Measurements from ENCODE around the gene MAGI2. TPM values are rescaled to one million over a fixed set of nuclear protein-coding genes. Genes with fewer than 3 reads are reported as not detected.

The MAGI2 gene
- total RNA-seq, 2 donors from 2014 or later = 0.05 to 0.09 TPM

- H3K4me1 Mint-ChIP-seq = no peaks in the 10 kb centered on the region
- H3K9me3 Mint-ChIP-seq = peaks cover 11% of the 10 kb centered on the region
- ATAC-seq (replicated peaks) = no peak
- no peaks in the 10 kb centered on the region for H3K36me3 Mint-ChIP-seq (ENCODE audit: low read depth)
- H3K27ac Mint-ChIP-seq = no peak overlapping the region
- no peaks in the 10 kb centered on the region for H3K27me3 Mint-ChIP-seq
- H3K4me3 Mint-ChIP-seq = no peak overlapping the region
These were observed 207.7 kb downstream of the MAGI2 start for GRCh38 chr7:79245623-79246249.

GRCh38 chr7:79244482-79244881, 209.0 kb downstream of the MAGI2 start:
- ATAC-seq (replicated peaks) = no peak
- no peaks in the 10 kb centered on the region for H3K27me3 Mint-ChIP-seq

GRCh38 chr7:79241288-79242060, 212.0 kb downstream of the MAGI2 start:
- no peak overlapping the region for H3K4me3 Mint-ChIP-seq
- no peaks in the 10 kb centered on the region for H3K4me1 Mint-ChIP-seq
- no peaks in the 10 kb centered on the region for H3K27me3 Mint-ChIP-seq
- H3K36me3 Mint-ChIP-seq (ENCODE audit: low read depth) = no peaks in the 10 kb centered on the region
- ATAC-seq (replicated peaks) = no peak
- no peak overlapping the region for H3K27ac Mint-ChIP-seq
- peaks cover 12% of the 10 kb centered on the region for H3K9me3 Mint-ChIP-seq

More at GRCh38 chr7:79244482-79244881, 209.0 kb downstream of the MAGI2 start:
- H3K9me3 Mint-ChIP-seq = peaks cover 13% of the 10 kb centered on the region
- H3K36me3 Mint-ChIP-seq (ENCODE audit: low read depth) = no peaks in the 10 kb centered on the region
- H3K4me1 Mint-ChIP-seq = no peaks in the 10 kb centered on the region
- H3K27ac Mint-ChIP-seq = no peak overlapping the region
- H3K4me3 Mint-ChIP-seq = no peak overlapping the region

- H3K27me3 Mint-ChIP-seq = no peaks in the 10 kb centered on the region
- no peak overlapping the region for H3K4me3 Mint-ChIP-seq
- no peaks in the 10 kb centered on the region for H3K36me3 Mint-ChIP-seq (ENCODE audit: low read depth)
- H3K27ac Mint-ChIP-seq = no peak overlapping the region
- ATAC-seq (replicated peaks) = no peak
- no peaks in the 10 kb centered on the region for H3K4me1 Mint-ChIP-seq
- H3K9me3 Mint-ChIP-seq = peaks cover 15% of the 10 kb centered on the region
These were observed 213.1 kb downstream of the MAGI2 start for GRCh38 chr7:79240413-79240812.

GRCh38 chr7:79236352-79237028, 217.0 kb downstream of the MAGI2 start:
- no peaks in the 10 kb centered on the region for H3K27me3 Mint-ChIP-seq
- ATAC-seq (replicated peaks) = no peak
- no peaks in the 10 kb centered on the region for H3K4me1 Mint-ChIP-seq
- H3K4me3 Mint-ChIP-seq = no peak overlapping the region
- H3K36me3 Mint-ChIP-seq (ENCODE audit: low read depth) = no peaks in the 10 kb centered on the region
- H3K27ac Mint-ChIP-seq = no peak overlapping the region
- H3K9me3 Mint-ChIP-seq = peaks cover 12% of the 10 kb centered on the region

- ATAC-seq (replicated peaks) = no peak
- no peaks in the 10 kb centered on the region for H3K4me1 Mint-ChIP-seq
- no peak overlapping the region for H3K27ac Mint-ChIP-seq
- no peak overlapping the region for H3K4me3 Mint-ChIP-seq
- no peaks in the 10 kb centered on the region for H3K27me3 Mint-ChIP-seq
- no peaks in the 10 kb centered on the region for H3K36me3 Mint-ChIP-seq (ENCODE audit: low read depth)
- peaks cover 10% of the 10 kb centered on the region for H3K9me3 Mint-ChIP-seq
These were observed 226.4 kb downstream of the MAGI2 start for GRCh38 chr7:79227044-79227443.

- H3K36me3 Mint-ChIP-seq (ENCODE audit: low read depth) = no peaks in the 10 kb centered on the region
- H3K9me3 Mint-ChIP-seq = peaks cover 5% of the 10 kb centered on the region
- H3K4me3 Mint-ChIP-seq = no peak overlapping the region
- H3K27me3 Mint-ChIP-seq = no peaks in the 10 kb centered on the region
- H3K27ac Mint-ChIP-seq = no peak overlapping the region
- ATAC-seq (replicated peaks) = no peak
- no peaks in the 10 kb centered on the region for H3K4me1 Mint-ChIP-seq
These were observed 232.3 kb downstream of the MAGI2 start for GRCh38 chr7:79221211-79221610.

- ATAC-seq (replicated peaks) = no peak
- no peaks in the 10 kb centered on the region for H3K27me3 Mint-ChIP-seq
- no peaks in the 10 kb centered on the region for H3K9me3 Mint-ChIP-seq
- no peak overlapping the region for H3K4me3 Mint-ChIP-seq
- H3K36me3 Mint-ChIP-seq (ENCODE audit: low read depth) = no peaks in the 10 kb centered on the region
- H3K4me1 Mint-ChIP-seq = no peaks in the 10 kb centered on the region
- no peak overlapping the region for H3K27ac Mint-ChIP-seq
These were observed 235.4 kb downstream of the MAGI2 start for GRCh38 chr7:79217976-79218626.

- no peak overlapping the region for H3K4me3 Mint-ChIP-seq
- no peak overlapping the region for H3K27ac Mint-ChIP-seq
- no peaks in the 10 kb centered on the region for H3K36me3 Mint-ChIP-seq (ENCODE audit: low read depth)
- H3K9me3 Mint-ChIP-seq = no peaks in the 10 kb centered on the region
- ATAC-seq (replicated peaks) = no peak
- no peaks in the 10 kb centered on the region for H3K4me1 Mint-ChIP-seq
- no peaks in the 10 kb centered on the region for H3K27me3 Mint-ChIP-seq
These were observed 236.0 kb downstream of the MAGI2 start for GRCh38 chr7:79217468-79217867.

GRCh38 chr7:79216236-79216635, 237.2 kb downstream of the MAGI2 start:
- Mint-ChIP-seq H3K27ac (no peak overlapping the region), H3K36me3 (ENCODE audit: low read depth) (no peaks in the 10 kb centered on the region), H3K4me1 (no peaks in the 10 kb centered on the region), H3K27me3 (no peaks in the 10 kb centered on the region), H3K4me3 (no peak overlapping the region), H3K9me3 (no peaks in the 10 kb centered on the region)
- ATAC-seq (replicated peaks) = no peak

- Mint-ChIP-seq H3K27ac (no peak overlapping the region), H3K36me3 (ENCODE audit: low read depth) (no peaks in the 10 kb centered on the region), H3K27me3 (no peaks in the 10 kb centered on the region), H3K4me1 (no peaks in the 10 kb centered on the region), H3K9me3 (no peaks in the 10 kb centered on the region), H3K4me3 (no peak overlapping the region)
- ATAC-seq (replicated peaks) = no peak
These were observed 241.1 kb downstream of the MAGI2 start for GRCh38 chr7:79212334-79212733.

- Mint-ChIP-seq H3K4me3 (no peak overlapping the region), H3K27me3 (no peaks in the 10 kb centered on the region), H3K4me1 (no peaks in the 10 kb centered on the region), H3K27ac (no peak overlapping the region), H3K9me3 (no peaks in the 10 kb centered on the region), H3K36me3 (ENCODE audit: low read depth) (no peaks in the 10 kb centered on the region)
- ATAC-seq (replicated peaks) = no peak
These were observed 241.7 kb downstream of the MAGI2 start for GRCh38 chr7:79211724-79212123.

GRCh38 chr7:79199961-79200360, 253.5 kb downstream of the MAGI2 start:
- ATAC-seq (replicated peaks) = no peak
- H3K4me1 Mint-ChIP-seq = no peaks in the 10 kb centered on the region
- H3K27me3 Mint-ChIP-seq = no peaks in the 10 kb centered on the region
- H3K9me3 Mint-ChIP-seq = peaks cover 9% of the 10 kb centered on the region
- H3K27ac Mint-ChIP-seq = no peak overlapping the region
- no peak overlapping the region for H3K4me3 Mint-ChIP-seq
- no peaks in the 10 kb centered on the region for H3K36me3 Mint-ChIP-seq (ENCODE audit: low read depth)

- Mint-ChIP-seq H3K36me3 (ENCODE audit: low read depth) (no peaks in the 10 kb centered on the region), H3K4me3 (no peak overlapping the region), H3K4me1 (no peaks in the 10 kb centered on the region), H3K27ac (no peak overlapping the region), H3K27me3 (no peaks in the 10 kb centered on the region), H3K9me3 (peaks cover 5% of the 10 kb centered on the region)
- no peak for ATAC-seq (replicated peaks)
These were observed 254.2 kb downstream of the MAGI2 start for GRCh38 chr7:79199266-79199665.

Data from activated T-helper 17 cell treated with anti-CD3 and anti-CD28 coated beads, Interleukin-2, amount 50 U/mL, for 72 hours (primary cell).